Panc1 (cell line): ENCODE data around the gene PCNX2. TPM values are rescaled to one million over a fixed set of nuclear protein-coding genes. Genes with fewer than 3 reads are reported as not detected.

Experiments used
- ATAC-seq: fragments of 200-7000 bp; cut with Tn5 transposase; 2 replicates; pipeline ENCODE4 v1.9.1; 2020; ENCODE audit warnings: mild to moderate bottlenecking, moderate library complexity
- BruUV-seq: library from RNA; stranded (reverse); fragments of 400-500 nt; replicated peaks from 2 replicates; lab custom pipeline; 2021; lab: Mats Ljungman, UMichigan
- CTCF ChIA-PET: fragments of 300-600 bp; sonication (Branson Sonifier 250); formaldehyde crosslinking; loops from one replicate; lab custom pipeline; 2022; ENCODE audit warnings: antibody characterized with exemption; lab: Charles Lee
- POLR2A ChIA-PET: fragments of 300-600 bp; sonication (Branson Sonifier 250); formaldehyde crosslinking; loops from one replicate; lab custom pipeline; 2022; ENCODE audit warnings: antibody characterized with exemption; lab: Charles Lee
- DNase-seq: peaks from one replicate; pipeline ENCODE4 v3.0.0-alpha.2; 2010; ENCODE audit warnings: low read depth, low spot score
- H3K27ac ChIP-seq: 2 replicates; pipeline ENCODE4 v1.5.1; 2011; ENCODE audit warnings: mild to moderate bottlenecking, low read length, inconsistent platforms
- H3K27me3 ChIP-seq: fragments of 200-500 bp; sonication (Bioruptor generic); 2 replicates; pipeline ENCODE4 v1.6.0; 2014; ENCODE audit warnings: low read length, inconsistent platforms; ENCODE audit not compliant: control insufficient read depth, insufficient read depth
- H3K36me3 ChIP-seq: fragments of 200-500 bp; sonication (Bioruptor generic); 2 replicates; pipeline ENCODE4 v1.5.1; 2014; ENCODE audit warnings: inconsistent platforms, mild to moderate bottlenecking, low read length, moderate library complexity; ENCODE audit not compliant: control insufficient read depth, insufficient read depth
- H3K4me1 ChIP-seq: 2 replicates; pipeline ENCODE4 v1.5.1; 2011; ENCODE audit warnings: inconsistent platforms, mild to moderate bottlenecking, low read length, moderate library complexity; ENCODE audit not compliant: control insufficient read depth, insufficient read depth
- H3K4me3 ChIP-seq, 2 experiments: 2 replicates each; pipeline ENCODE4 v1.5.1; 2011 to 2012; ENCODE audit warnings: low read depth in 2 of 2, low read length in 2 of 2, mild to moderate bottlenecking in 2 of 2, inconsistent platforms in 1 of 2, moderate library complexity in 1 of 2
- H3K9me3 ChIP-seq: fragments of 200-500 bp; sonication (Bioruptor generic); 2 replicates; pipeline ENCODE4 v1.5.1; 2014; ENCODE audit warnings: low read depth, mild to moderate bottlenecking, inconsistent platforms, low read length, moderate library complexity; ENCODE audit not compliant: control insufficient read depth, insufficient read depth
- POLR2AphosphoS5 ChIP-seq: IDR thresholded peaks from 2 replicates; pipeline ENCODE4 v1.6.1; 2012; ENCODE audit warnings: mild to moderate bottlenecking, low read depth, low read length, moderate library complexity
- SIN3A ChIP-seq: IDR thresholded peaks from 2 replicates; pipeline ENCODE4 v1.6.1; 2012; ENCODE audit warnings: low read depth, mild to moderate bottlenecking, low read length, moderate library complexity, borderline replicate concordance; ENCODE audit not compliant: insufficient read depth
- TCF7L2 ChIP-seq: IDR thresholded peaks from 2 replicates; pipeline ENCODE4 v1.6.1; 2011; ENCODE audit warnings: mild to moderate bottlenecking, low read depth, low read length, inconsistent platforms
- in situ Hi-C: cut with HindIII; loops from 2 replicates; pipeline ENCODE4 v1.10.0; 2016; ENCODE audit warnings: low sequenced_read_pairs, low pct_unique_long_range_greater_than_20kb
- intact Hi-C: fragments of 100-400 bp; cut with micrococcal nuclease; formaldehyde crosslinking; loops from one replicate; pipeline ENCODE4 v1.10.0; 2022; ENCODE audit not compliant: unreplicated experiment
- total RNA-seq: library from RNA; stranded (reverse); gene quantifications from one replicate; pipeline ENCODE4 v1.2.1, GENCODE V29; 2021; ENCODE audit not compliant: unreplicated experiment
- TF ChIP-seq, protein P1 (sequence below): fragments of 450-650 bp; IDR thresholded peaks from 2 replicates; pipeline ENCODE4 v1.5.1; 2017; ENCODE audit warnings: mild to moderate bottlenecking
- TF ChIP-seq, protein P2 (sequence below), 2 experiments: IDR thresholded peaks; 2 replicates each; pipeline ENCODE4 v1.6.1; 2011 to 2012; ENCODE audit warnings: low read depth in 2 of 2, control low read depth in 1 of 2, low read length in 1 of 2, mild to moderate bottlenecking in 1 of 2, moderate library complexity in 1 of 2; ENCODE audit not compliant: insufficient read depth in 1 of 2

Gene PCNX2
- total RNA-seq, 1 experiment from 2014 or later: 2.6 TPM

DNA sequence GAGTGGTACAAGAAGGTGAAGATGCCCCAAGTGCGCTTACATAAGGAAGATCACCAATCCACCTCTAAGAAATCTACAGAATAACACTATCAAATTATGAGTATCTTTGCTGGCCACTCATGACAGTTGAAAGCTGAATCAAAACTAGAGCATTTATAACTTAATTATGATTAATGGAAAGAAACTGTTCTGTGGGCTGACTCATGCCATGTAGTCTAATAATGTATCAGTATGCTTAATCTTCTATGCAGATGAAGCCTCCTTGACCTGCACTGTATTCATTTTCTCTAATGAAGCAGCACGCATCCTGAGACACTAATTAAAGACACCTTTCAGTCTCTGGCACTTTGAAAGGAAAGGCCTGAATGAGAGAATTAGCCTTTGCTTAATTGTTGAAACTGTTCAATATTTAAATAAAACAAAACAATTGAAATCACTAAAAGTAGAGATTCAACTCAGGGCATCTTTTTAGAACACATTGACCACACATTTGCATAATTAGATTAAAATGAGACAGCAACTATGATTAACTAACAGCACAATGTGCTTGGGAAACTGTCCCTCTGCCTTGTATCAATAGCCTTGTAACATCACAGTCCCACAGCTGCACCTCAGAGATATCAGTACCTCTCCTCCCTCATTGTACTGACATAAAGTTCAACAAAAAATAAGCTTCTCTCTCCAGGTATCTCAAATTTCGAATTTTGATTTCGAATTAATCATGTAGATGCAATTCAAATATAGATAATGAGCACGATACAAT lies 239.5 kb downstream of the PCNX2 start:
- ATAC-seq: no peak
- CTCF ChIA-PET: no interaction called here
- H3K27me3 ChIP-seq: no peaks in the 10 kb centered on the region
- POLR2A ChIA-PET: no interaction called here
- H3K9me3 ChIP-seq: no peaks in the 10 kb centered on the region
- in situ Hi-C loops: no loop called here
- TF ChIP-seq TCF7L2: no peak
- TF ChIP-seq SIN3A: no peak
- no peak overlapping the region for H3K4me3 ChIP-seq
- no peaks in the 10 kb centered on the region for H3K36me3 ChIP-seq
- intact Hi-C loops: no loop called here
- DNase-seq: no peak
- no peaks in the 10 kb centered on the region for H3K4me1 ChIP-seq
- H3K27ac ChIP-seq: no peak overlapping the region
- no TSS peak for BruUV-seq

DNA sequence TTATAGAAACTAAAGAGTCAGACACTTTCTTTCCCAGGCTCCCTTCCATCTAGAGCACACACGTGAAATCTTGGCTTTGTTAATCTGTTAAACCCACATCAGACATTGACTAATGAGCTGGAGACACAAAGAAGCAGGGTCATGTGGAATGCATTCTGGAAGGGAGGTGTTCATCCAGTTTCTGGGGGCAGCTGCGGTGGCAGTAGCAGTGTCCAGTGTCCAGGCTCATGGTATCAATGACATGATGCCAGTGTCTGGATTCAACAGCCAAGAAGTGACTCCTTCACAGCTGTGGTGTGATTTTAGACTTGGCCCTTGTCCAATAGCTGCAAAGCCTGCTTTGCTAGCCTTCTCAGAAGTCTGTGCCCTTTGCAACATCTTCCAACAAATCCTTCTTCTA lies 249.9 kb downstream of the PCNX2 start:
- POLR2A ChIA-PET: no interaction called here
- Histone ChIP-seq H3K4me3 (no peak overlapping the region), H3K27ac (no peak overlapping the region), H3K27me3 (no peaks in the 10 kb centered on the region), H3K4me1 (no peaks in the 10 kb centered on the region), H3K9me3 (no peaks in the 10 kb centered on the region), H3K36me3 (no peaks in the 10 kb centered on the region)
- BruUV-seq: no TSS peak
- in situ Hi-C loops (no loop called here), intact Hi-C loops (no loop called here)
- TF ChIP-seq SIN3A: no peak
- no peak for TF ChIP-seq TCF7L2
- TF ChIP-seq POLR2AphosphoS5: no peak
- TF ChIP-seq, protein P1, sequence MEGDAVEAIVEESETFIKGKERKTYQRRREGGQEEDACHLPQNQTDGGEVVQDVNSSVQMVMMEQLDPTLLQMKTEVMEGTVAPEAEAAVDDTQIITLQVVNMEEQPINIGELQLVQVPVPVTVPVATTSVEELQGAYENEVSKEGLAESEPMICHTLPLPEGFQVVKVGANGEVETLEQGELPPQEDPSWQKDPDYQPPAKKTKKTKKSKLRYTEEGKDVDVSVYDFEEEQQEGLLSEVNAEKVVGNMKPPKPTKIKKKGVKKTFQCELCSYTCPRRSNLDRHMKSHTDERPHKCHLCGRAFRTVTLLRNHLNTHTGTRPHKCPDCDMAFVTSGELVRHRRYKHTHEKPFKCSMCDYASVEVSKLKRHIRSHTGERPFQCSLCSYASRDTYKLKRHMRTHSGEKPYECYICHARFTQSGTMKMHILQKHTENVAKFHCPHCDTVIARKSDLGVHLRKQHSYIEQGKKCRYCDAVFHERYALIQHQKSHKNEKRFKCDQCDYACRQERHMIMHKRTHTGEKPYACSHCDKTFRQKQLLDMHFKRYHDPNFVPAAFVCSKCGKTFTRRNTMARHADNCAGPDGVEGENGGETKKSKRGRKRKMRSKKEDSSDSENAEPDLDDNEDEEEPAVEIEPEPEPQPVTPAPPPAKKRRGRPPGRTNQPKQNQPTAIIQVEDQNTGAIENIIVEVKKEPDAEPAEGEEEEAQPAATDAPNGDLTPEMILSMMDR: no peak
- TF ChIP-seq, protein P2, sequence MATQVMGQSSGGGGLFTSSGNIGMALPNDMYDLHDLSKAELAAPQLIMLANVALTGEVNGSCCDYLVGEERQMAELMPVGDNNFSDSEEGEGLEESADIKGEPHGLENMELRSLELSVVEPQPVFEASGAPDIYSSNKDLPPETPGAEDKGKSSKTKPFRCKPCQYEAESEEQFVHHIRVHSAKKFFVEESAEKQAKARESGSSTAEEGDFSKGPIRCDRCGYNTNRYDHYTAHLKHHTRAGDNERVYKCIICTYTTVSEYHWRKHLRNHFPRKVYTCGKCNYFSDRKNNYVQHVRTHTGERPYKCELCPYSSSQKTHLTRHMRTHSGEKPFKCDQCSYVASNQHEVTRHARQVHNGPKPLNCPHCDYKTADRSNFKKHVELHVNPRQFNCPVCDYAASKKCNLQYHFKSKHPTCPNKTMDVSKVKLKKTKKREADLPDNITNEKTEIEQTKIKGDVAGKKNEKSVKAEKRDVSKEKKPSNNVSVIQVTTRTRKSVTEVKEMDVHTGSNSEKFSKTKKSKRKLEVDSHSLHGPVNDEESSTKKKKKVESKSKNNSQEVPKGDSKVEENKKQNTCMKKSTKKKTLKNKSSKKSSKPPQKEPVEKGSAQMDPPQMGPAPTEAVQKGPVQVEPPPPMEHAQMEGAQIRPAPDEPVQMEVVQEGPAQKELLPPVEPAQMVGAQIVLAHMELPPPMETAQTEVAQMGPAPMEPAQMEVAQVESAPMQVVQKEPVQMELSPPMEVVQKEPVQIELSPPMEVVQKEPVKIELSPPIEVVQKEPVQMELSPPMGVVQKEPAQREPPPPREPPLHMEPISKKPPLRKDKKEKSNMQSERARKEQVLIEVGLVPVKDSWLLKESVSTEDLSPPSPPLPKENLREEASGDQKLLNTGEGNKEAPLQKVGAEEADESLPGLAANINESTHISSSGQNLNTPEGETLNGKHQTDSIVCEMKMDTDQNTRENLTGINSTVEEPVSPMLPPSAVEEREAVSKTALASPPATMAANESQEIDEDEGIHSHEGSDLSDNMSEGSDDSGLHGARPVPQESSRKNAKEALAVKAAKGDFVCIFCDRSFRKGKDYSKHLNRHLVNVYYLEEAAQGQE (IDR thresholded peaks at IDR 0.05; ENCODE audit: insufficient read depth in 1 of 2, low read depth in 2 of 2, low read length in 1 of 2): no peak
- ATAC-seq: no peak
- DNase-seq: no peak
- CTCF ChIA-PET: no interaction called here

DNA sequence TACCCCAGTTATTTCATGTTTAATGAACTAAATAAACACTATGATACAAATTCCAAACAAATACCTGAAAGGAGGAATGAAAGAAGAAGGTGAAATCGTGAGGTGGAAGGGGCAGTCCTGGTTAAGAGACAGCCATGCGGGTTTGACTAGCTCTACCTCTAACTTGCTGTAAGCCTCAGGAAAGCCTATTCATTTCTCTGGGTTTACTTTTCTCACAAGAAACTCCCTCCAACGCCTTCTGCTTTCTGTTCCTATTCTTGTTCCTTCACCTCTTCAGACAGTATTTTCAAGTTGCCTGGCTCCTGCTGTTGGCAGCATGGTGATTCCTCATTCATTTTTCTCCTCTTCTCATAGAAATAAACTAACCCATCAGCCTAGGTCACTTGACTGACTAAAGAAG lies 252.7 kb downstream of the PCNX2 start:
- in situ Hi-C loops (no loop called here), intact Hi-C loops (no loop called here)
- no peak for DNase-seq
- H3K36me3 ChIP-seq: no peaks in the 10 kb centered on the region
- no peaks in the 10 kb centered on the region for H3K4me1 ChIP-seq
- TF ChIP-seq SIN3A (no peak), TCF7L2 (no peak), POLR2AphosphoS5 (no peak)
- TF ChIP-seq, protein P2 (IDR thresholded peaks at IDR 0.05; ENCODE audit: insufficient read depth in 1 of 2, low read depth in 2 of 2, low read length in 1 of 2): no peak
- TF ChIP-seq, protein P1: no peak
- H3K27me3 ChIP-seq: no peaks in the 10 kb centered on the region
- no peak for ATAC-seq
- H3K4me3 ChIP-seq: no peak overlapping the region
- BruUV-seq: no TSS peak
- POLR2A ChIA-PET: no interaction called here
- CTCF ChIA-PET: no interaction called here
- H3K27ac ChIP-seq: no peak overlapping the region
- H3K9me3 ChIP-seq: no peaks in the 10 kb centered on the region
